ENCODE results near the gene RAB40B.
"Not testable (repeated sequence)": the region's sequence is repeated elsewhere in the genome, so short reads cannot be mapped to it uniquely, and the experiment has no call there.

RAB40B gene, protein sequence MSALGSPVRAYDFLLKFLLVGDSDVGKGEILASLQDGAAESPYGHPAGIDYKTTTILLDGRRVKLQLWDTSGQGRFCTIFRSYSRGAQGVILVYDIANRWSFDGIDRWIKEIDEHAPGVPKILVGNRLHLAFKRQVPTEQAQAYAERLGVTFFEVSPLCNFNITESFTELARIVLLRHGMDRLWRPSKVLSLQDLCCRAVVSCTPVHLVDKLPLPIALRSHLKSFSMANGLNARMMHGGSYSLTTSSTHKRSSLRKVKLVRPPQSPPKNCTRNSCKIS

DNA sequence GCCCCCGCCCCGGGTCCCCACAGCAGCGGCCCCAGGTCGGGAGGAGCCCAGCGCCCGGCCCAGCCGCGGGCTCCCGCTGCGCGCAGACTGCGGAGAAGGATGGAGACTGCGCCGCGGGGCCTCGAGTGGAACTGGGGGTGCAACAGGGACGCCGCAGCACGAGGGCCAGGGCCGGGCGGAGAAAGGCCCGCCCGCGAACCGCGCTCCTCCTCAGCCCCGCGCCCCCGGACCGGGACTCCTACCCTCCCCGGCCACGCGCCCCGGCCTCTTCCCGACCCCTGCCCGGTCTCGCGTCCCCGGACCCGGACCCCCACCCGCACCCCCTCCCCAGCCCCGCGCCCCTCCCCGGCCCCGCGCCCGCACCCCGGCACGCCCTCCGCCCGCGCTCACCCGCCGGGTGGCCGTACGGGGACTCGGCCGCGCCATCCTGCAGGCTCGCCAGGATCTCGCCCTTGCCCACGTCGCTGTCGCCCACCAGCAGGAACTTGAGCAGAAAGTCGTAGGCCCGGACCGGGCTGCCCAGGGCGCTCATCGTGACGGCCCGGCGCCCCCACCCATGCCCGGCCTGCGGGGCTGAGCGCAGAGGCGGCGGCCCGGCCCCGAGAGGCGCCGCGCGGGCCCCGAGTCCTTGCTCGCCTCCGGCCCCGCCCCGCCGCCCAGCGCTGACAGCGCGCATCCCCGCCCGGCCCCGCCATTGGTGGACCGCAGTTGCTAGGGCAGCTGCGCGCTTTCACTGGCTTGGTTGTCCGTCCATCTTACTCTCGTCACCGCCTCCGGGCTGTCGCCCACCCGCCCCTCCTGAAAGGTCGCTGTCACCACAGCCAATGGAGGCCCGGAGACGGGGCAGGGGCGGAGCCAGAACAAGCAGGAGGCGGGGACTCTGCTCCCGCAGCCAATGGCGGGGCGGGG, at the start of gene RAB40B:
RAB40B (minus strand) TSS at position 634 of the 909 bp plus-strand sequence; CDS start at position 532, 102 bp downstream.
- H3K36me3 ChIP-seq (ENCODE audit: control insufficient read depth, insufficient read depth, low read length), result no peaks in the 10 kb centered on the region
- no peak within 1 kb of the TSS for H3K27ac ChIP-seq (ENCODE audit: low read depth, low read length)
- H3K27me3 ChIP-seq (ENCODE audit: control insufficient read depth, insufficient read depth, low read length), result peaks cover 50% of the 10 kb centered on the region
- H3K4me3 ChIP-seq (ENCODE audit: low read depth, low read length), result peak within 1 kb of the TSS; percentile 76
- H3K9me3 ChIP-seq (ENCODE audit: control insufficient read depth, insufficient read depth, low read depth, low read length), result peaks cover 11% of the 10 kb centered on the region
- no peak within 1 kb of the TSS for H3K9ac ChIP-seq (ENCODE audit: low read length)
- peaks cover 8% of the 10 kb centered on the region; the same call in 1 of the 2 replicates for H3K4me1 ChIP-seq (ENCODE audit: control insufficient read depth, insufficient read depth, low read length)

DNA sequence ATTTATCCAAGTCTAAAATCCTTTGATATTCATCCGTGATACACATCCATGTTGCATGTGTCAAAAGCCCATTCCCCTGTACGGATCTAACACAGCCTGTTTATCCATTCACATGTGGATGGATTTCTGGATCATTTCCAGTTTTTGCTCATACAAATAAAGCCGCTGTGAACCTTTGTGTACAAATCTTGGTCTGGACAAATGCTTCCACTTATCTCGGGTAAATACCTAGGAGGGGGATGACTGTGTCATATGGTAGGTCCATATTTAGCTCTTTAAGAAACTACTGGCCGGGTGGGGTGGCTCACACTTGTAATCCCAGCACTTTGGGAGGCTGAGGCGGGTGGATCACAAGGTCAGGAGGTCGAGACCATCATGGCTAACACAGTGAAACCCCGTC, 47.0 kb upstream of the RAB40B start:
- no peak overlapping the region for H3K4me3 ChIP-seq (ENCODE audit: low read depth, low read length)
- H3K27me3 ChIP-seq (ENCODE audit: control insufficient read depth, insufficient read depth, low read length), result peaks cover 6% of the 10 kb centered on the region; the same call in 1 of the 2 replicates
- H3K9ac ChIP-seq (ENCODE audit: low read length), result no peak overlapping the region
- peaks cover 32% of the 10 kb centered on the region for H3K36me3 ChIP-seq (ENCODE audit: control insufficient read depth, insufficient read depth, low read length)
- H3K27ac ChIP-seq (ENCODE audit: low read depth, low read length), result no peak overlapping the region
- peaks cover 38% of the 10 kb centered on the region for H3K9me3 ChIP-seq (ENCODE audit: control insufficient read depth, insufficient read depth, low read depth, low read length)
- peaks cover 10% of the 10 kb centered on the region; the same call in 1 of the 2 replicates for H3K4me1 ChIP-seq (ENCODE audit: control insufficient read depth, insufficient read depth, low read length)

DNA sequence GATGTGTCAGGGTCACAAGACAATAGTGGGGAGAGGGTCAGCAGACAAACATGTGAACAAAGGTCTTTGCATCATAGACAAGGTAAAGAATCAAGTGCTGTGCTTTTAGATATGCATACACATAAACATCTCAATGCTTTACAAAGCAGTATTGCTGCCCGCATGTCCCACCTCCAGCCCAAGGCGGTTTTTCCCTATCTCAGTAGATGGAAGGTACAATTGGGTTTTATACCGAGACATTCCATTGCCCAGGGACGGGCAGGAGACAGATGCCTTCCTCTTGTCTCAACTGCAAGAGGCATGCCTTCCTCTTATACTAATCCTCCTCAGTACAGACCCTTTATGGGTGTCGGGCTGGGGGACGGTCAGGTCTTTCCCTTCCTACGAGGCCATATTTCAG, 46.2 kb upstream of the RAB40B start:
- not testable (repeated sequence) for H3K9ac ChIP-seq (ENCODE audit: low read length); H3K4me3 ChIP-seq (ENCODE audit: low read depth, low read length); H3K27me3 ChIP-seq (ENCODE audit: control insufficient read depth, insufficient read depth, low read length); H3K27ac ChIP-seq (ENCODE audit: low read depth, low read length)
- Histone ChIP-seq H3K4me1 (ENCODE audit: control insufficient read depth, insufficient read depth, low read length) (peaks cover 10% of the 10 kb centered on the region; the same call in 1 of the 2 replicates), H3K36me3 (ENCODE audit: control insufficient read depth, insufficient read depth, low read length) (peaks cover 40% of the 10 kb centered on the region), H3K9me3 (ENCODE audit: control insufficient read depth, insufficient read depth, low read depth, low read length) (peaks cover 42% of the 10 kb centered on the region)

DNA sequence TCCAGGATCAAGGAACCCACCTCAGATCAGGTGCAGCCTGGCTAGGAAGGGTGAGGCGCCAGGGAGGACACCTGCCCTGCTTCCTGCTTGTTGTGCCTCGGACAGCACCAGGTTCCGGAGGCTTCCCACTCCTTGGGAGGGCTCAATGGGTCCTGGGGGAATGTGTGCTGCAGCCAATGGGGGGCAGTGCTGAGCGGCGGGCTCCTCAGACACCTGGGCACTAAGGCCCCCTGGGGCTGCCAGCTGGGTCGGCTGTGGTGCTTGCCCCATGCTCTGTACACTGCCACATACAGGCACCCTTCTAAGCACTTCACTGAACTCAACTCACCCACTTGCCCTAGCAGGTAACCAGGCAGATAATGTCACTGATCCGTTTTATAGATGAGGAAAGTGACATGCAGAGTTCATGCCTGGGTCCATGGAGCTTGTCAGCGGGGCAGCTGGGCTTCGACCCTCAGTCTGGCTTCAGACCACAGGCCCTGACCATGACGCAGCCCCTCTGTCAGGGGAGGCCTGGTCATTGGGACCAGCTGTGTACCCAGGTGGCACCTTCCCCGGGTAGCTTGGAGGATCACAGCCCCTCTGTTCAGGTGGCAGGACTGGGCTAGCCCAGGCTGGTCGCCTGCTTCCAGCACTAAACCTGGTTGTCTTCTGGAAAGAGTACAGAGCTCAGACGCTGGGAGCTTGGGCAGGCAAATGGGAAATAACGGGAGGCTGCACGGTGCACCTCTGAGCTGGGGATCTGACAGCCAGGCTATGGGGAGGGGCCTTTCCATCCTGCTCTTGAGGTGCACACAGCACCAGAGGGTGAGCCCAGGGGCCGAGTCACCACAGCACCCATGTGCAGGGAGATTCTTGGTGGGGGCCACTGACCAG, 45.1 kb upstream of the RAB40B start:
- H3K9ac ChIP-seq (ENCODE audit: low read length), result no peak overlapping the region
- H3K27ac ChIP-seq (ENCODE audit: low read depth, low read length), result peak overlapping the region; percentile 41; the same call in 1 of the 2 replicates
- H3K27me3 ChIP-seq (ENCODE audit: control insufficient read depth, insufficient read depth, low read length), result no peaks in the 10 kb centered on the region
- H3K4me3 ChIP-seq (ENCODE audit: low read depth, low read length), result no peak overlapping the region
- peaks cover 10% of the 10 kb centered on the region; the same call in 1 of the 2 replicates for H3K4me1 ChIP-seq (ENCODE audit: control insufficient read depth, insufficient read depth, low read length)
- peaks cover 33% of the 10 kb centered on the region for H3K36me3 ChIP-seq (ENCODE audit: control insufficient read depth, insufficient read depth, low read length)
- H3K9me3 ChIP-seq (ENCODE audit: control insufficient read depth, insufficient read depth, low read depth, low read length), result peaks cover 38% of the 10 kb centered on the region

DNA sequence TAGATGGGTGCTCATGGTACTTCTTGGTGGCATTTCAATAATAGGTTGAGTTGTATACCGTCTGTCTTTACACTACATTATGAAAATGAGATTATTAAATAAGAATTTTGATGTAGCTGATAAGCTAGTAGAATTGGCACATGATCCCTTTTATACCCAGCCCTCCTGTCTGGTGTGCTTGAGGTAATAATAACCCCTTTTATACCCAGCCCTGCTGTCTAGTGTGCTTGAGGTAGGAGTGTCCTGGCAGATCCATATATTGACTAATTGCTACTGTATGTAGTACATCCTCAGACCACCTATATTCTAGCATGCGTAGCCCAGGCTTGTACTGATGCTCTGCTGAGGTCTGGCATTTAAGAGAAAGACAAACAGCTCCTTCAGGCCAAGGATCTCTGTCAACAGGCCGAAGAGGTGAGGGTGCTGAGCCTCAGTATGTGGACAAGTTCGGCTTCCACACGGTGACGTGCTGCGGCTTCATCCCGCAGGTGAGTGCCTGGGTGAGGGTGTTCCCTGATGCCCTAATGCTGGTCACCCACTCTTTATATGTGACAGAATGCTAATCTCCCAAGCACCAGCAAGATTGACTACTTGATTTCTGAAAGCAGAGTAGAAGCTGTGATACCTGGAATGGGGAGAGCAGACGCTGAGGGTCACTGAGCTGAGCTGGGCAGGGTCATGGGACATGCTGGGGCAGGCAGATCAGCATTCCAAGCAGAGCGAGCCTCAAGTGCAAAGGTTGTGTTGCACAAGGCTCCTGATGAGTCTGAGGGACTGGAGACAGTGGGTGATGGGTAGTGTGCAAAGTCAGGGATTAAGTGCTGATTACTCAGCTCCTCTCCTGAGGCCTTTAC, 42.6 kb upstream of the RAB40B start:
- Histone ChIP-seq H3K27me3 (ENCODE audit: control insufficient read depth, insufficient read depth, low read length) (peaks cover under 1% of the 10 kb centered on the region; the same call in 1 of the 2 replicates), H3K4me3 (ENCODE audit: low read depth, low read length) (no peak overlapping the region), H3K9ac (ENCODE audit: low read length) (no peak overlapping the region), H3K9me3 (ENCODE audit: control insufficient read depth, insufficient read depth, low read depth, low read length) (peaks cover 27% of the 10 kb centered on the region), H3K36me3 (ENCODE audit: control insufficient read depth, insufficient read depth, low read length) (peaks cover 36% of the 10 kb centered on the region), H3K4me1 (ENCODE audit: control insufficient read depth, insufficient read depth, low read length) (peaks cover 10% of the 10 kb centered on the region; the same call in 1 of the 2 replicates), H3K27ac (ENCODE audit: low read depth, low read length) (no peak overlapping the region)

DNA sequence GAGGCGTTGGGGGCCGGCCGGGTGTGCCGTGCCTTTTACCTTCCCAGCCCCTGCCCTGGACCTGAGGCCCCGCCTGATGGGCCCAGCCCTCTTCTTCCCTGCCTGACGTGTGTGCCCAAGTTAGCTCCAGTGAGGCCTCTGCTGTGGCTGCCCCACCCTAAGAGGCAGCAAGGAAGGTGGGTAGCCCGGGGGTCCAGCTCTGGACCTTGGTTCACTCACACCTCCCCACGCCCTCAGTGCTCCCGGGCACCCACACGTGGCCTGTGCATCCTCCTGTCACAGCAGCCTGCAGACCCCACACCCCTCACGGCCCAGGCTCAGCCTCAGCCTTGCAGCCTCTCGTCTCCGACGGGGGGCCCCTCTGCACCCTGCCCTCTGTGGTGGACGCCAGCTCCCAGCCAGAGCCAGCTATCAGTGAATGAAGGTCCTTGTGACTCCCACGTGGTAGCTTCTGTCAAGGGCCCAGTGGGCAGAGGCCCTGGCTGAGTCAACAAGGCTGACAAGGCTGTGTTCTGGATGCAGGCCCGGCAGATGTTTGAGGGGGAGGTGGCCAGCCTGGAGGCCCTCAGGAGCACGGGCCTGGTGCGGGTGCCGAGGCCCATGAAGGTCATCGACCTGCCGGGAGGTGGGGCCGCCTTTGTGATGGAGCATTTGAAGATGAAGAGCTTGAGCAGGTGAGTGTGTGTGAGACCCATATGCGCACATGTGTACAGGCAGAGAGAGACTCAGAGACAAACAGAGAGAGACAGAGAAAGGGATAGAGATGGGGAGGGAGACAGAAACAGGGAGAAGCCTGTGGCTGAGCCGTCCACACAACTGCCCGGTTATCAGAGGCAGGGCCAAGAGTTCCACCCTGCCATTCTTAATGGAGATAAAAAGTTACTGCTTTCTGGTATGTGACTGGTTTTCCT, 39.7 kb upstream of the RAB40B start:
- peaks cover 36% of the 10 kb centered on the region for H3K36me3 ChIP-seq (ENCODE audit: control insufficient read depth, insufficient read depth, low read length)
- peaks cover 5% of the 10 kb centered on the region for H3K27me3 ChIP-seq (ENCODE audit: control insufficient read depth, insufficient read depth, low read length)
- no peak overlapping the region for H3K9ac ChIP-seq (ENCODE audit: low read length)
- H3K27ac ChIP-seq (ENCODE audit: low read depth, low read length), result no peak overlapping the region
- H3K9me3 ChIP-seq (ENCODE audit: control insufficient read depth, insufficient read depth, low read depth, low read length), result peaks cover 28% of the 10 kb centered on the region
- H3K4me3 ChIP-seq (ENCODE audit: low read depth, low read length), result no peak overlapping the region
- H3K4me1 ChIP-seq (ENCODE audit: control insufficient read depth, insufficient read depth, low read length), result no peaks in the 10 kb centered on the region

DNA sequence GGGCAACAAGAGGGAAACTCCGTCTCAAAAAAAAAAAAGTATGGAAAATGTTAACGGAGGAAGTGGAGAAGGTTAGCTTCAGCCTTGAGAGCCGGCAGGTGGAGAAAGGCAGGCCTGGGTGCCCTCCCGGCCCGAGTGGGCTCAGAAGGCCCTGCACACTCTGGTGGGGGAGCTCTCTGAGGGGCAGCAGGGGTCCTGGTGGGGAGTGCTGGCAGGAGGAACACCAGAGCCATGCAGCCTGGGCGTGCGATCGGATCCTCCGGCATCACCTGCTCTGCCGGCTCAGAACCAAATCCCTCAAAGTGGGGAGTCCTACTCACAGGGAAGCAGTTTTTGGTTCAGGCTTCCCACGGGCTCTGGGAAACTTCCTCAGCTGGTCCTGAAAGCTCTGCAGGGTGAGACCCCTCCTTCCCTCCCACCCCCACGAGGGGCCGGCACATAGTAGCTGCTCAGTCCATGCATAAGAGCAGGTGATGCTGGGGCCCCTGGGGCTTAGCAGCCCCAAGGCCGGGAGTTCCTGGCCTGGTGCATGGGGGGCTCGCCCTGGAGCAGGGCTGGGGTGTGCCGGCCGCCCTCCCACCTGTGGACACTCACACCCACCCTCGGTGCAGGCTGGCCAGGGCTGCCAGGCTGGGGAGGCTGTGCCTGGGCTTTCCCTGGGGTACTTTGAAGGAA, 38.1 kb upstream of the RAB40B start:
- no peaks in the 10 kb centered on the region for H3K4me1 ChIP-seq (ENCODE audit: control insufficient read depth, insufficient read depth, low read length)

DNA sequence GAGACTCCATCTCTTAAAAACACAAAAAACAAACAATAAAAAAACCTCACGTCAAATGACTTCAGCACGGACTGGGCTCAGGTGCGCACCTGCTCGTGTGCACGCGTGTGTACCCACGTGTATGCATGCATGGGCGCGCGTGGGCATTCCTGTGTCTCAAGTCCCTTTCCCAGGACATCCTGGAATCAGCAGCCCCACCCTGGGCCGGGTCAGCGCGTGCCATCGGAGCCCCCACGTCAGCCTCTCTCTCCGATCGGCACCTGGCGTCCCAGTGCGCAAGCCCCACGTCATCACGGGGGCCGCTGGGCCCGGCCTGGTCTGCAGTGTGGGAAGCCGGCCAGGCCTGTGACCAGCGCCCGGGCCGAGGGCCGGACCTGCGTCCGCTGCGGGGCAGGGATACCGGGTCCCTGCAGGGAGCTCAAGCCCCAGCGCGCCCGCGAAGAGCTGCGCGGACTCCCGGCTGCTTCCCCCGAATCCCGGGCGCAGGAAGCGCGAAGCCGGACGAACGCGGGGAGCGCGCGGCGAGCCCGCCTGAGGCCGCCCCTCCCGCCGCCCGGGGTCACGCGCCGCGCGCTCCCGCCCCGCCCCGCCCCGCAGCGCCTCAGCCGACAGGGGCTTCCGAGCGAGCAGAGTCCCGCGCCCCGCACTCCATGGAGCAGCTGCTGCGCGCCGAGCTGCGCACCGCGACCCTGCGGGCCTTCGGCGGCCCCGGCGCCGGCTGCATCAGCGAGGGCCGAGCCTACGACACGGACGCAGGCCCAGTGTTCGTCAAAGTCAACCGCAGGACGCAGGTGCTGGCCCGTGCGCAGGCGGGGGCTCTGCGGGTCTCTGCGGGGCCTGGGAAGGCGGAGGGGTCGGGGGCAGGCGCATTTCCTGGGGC, 36.7 kb upstream of the RAB40B start, which contains the start of gene FN3K:
FN3K (plus strand) TSS at position 629 of the 880 bp plus-strand sequence; CDS start at position 651, 22 bp downstream.
- Histone ChIP-seq H3K27ac (ENCODE audit: low read depth, low read length) (no peak within 1 kb of the TSS; the same call in 1 of the 2 replicates), H3K27me3 (ENCODE audit: control insufficient read depth, insufficient read depth, low read length) (peaks cover 5% of the 10 kb centered on the region), H3K9me3 (ENCODE audit: control insufficient read depth, insufficient read depth, low read depth, low read length) (peaks cover 18% of the 10 kb centered on the region)

More for the DNA sequence above, 38.1 kb upstream of the RAB40B start:
- Histone ChIP-seq H3K27me3 (ENCODE audit: control insufficient read depth, insufficient read depth, low read length) (peaks cover 5% of the 10 kb centered on the region), H3K9me3 (ENCODE audit: control insufficient read depth, insufficient read depth, low read depth, low read length) (peaks cover 32% of the 10 kb centered on the region), H3K36me3 (ENCODE audit: control insufficient read depth, insufficient read depth, low read length) (peaks cover 36% of the 10 kb centered on the region), H3K27ac (ENCODE audit: low read depth, low read length) (no peak overlapping the region), H3K4me3 (ENCODE audit: low read depth, low read length) (peak overlapping the region; percentile 79), H3K9ac (ENCODE audit: low read length) (no peak overlapping the region)

More for the DNA sequence above, 36.7 kb upstream of the RAB40B start, which contains the start of gene FN3K:
- H3K4me1 ChIP-seq (ENCODE audit: control insufficient read depth, insufficient read depth, low read length), result no peaks in the 10 kb centered on the region
- H3K36me3 ChIP-seq (ENCODE audit: control insufficient read depth, insufficient read depth, low read length), result peaks cover 25% of the 10 kb centered on the region
- H3K4me3 ChIP-seq (ENCODE audit: low read depth, low read length), result peak within 1 kb of the TSS; percentile 79
- peak within 1 kb of the TSS; percentile 83 for H3K9ac ChIP-seq (ENCODE audit: low read length)
